Measurements from ENCODE around the gene CSPG4.

GRCh38 chr15:75644376-75644775 is 68.3 kb downstream of the CSPG4 start:
- TF ChIP-seq CTCF (IDR thresholded peaks at IDR 0.05 in 8 of 11, conservative IDR thresholded peaks at IDR 0.05 in 3 of 11) (no peak), POLR2A (IDR thresholded peaks at IDR 0.05) (no peak), POLR2AphosphoS5 (IDR thresholded peaks at IDR 0.05) (no peak)
